Duodenal mucosa (tissue), 2 donors: ENCODE results near the gene COL5A1.
"Not testable (repeated sequence)": the region's sequence is repeated elsewhere in the genome, so short reads cannot be mapped to it uniquely, and the experiment has no call there.

Experiments used
- H3K27ac ChIP-seq: one replicate; pipeline ENCODE4 v1.7.0; 2013; ENCODE audit warnings: low read depth, low read length
- H3K27me3 ChIP-seq, 2 donors: one replicate each; pipeline ENCODE4 v1.7.0; 2013; ENCODE audit warnings: low read length in 2 of 2, control low read depth in 1 of 2; ENCODE audit not compliant: insufficient read depth in 2 of 2, control insufficient read depth in 1 of 2
- H3K36me3 ChIP-seq, 2 donors: one replicate each; pipeline ENCODE4 v1.7.0; 2013; ENCODE audit warnings: low read length in 2 of 2, control low read depth in 1 of 2; ENCODE audit not compliant: insufficient read depth in 2 of 2, control insufficient read depth in 1 of 2
- H3K4me1 ChIP-seq, 2 donors: one replicate each; pipeline ENCODE4 v1.7.0; 2013; ENCODE audit warnings: low read length in 2 of 2, control low read depth in 1 of 2; ENCODE audit not compliant: insufficient read depth in 2 of 2, control insufficient read depth in 1 of 2
- H3K4me3 ChIP-seq, 2 donors: one replicate each; pipeline ENCODE4 v1.7.0; 2013; ENCODE audit warnings: low read length in 2 of 2, low read depth in 1 of 2
- H3K9ac ChIP-seq, 2 donors: one replicate each; pipeline ENCODE4 v1.7.0; 2013; ENCODE audit warnings: low read length in 2 of 2, low read depth in 1 of 2
- H3K9me3 ChIP-seq, 2 donors: one replicate each; pipeline ENCODE4 v1.7.0; 2013; ENCODE audit warnings: low read length in 2 of 2, control low read depth in 1 of 2; ENCODE audit not compliant: control insufficient read depth in 1 of 2

The COL5A1 gene

GRCh38 chr9:134699343-134699740, 57.7 kb downstream of the COL5A1 start:
- Histone ChIP-seq H3K27ac (no peak overlapping the region), H3K9ac (no peak overlapping the region), H3K9me3 (no peaks in the 10 kb centered on the region), H3K4me1 (peaks cover 0 to 3% of the 10 kb centered on the region in 2 donors), H3K27me3 (no peaks in the 10 kb centered on the region), H3K4me3 (no peak overlapping the region), H3K36me3 (no peaks in the 10 kb centered on the region)

- no peaks in the 10 kb centered on the region for H3K9me3 ChIP-seq
- H3K27me3 ChIP-seq = no peaks in the 10 kb centered on the region
- H3K36me3 ChIP-seq = no peaks in the 10 kb centered on the region
- no peak overlapping the region for H3K9ac ChIP-seq
- H3K27ac ChIP-seq = no peak overlapping the region
- H3K4me1 ChIP-seq = peaks cover 0 to 3% of the 10 kb centered on the region in 2 donors
- no peak overlapping the region for H3K4me3 ChIP-seq
Observed at GRCh38 chr9:134700636-134701350, 59.2 kb downstream of the COL5A1 start.

GRCh38 chr9:134701581-134702259, 60.1 kb downstream of the COL5A1 start:
- Histone ChIP-seq H3K9ac (no peak overlapping the region), H3K4me1 (peaks cover 0 to 8% of the 10 kb centered on the region in 2 donors)

GRCh38 chr9:134702291-134702690, 60.7 kb downstream of the COL5A1 start:
- no peaks in the 10 kb centered on the region for H3K27me3 ChIP-seq
- H3K4me3 ChIP-seq = no peak overlapping the region
- peaks cover 0 to 9% of the 10 kb centered on the region in 2 donors for H3K4me1 ChIP-seq
- H3K9me3 ChIP-seq = no peaks in the 10 kb centered on the region
- H3K27ac ChIP-seq = no peak overlapping the region
- no peaks in the 10 kb centered on the region for H3K36me3 ChIP-seq
- no peak overlapping the region for H3K9ac ChIP-seq

More at GRCh38 chr9:134701581-134702259, 60.1 kb downstream of the COL5A1 start:
- Histone ChIP-seq H3K36me3 (no peaks in the 10 kb centered on the region), H3K4me3 (no peak overlapping the region), H3K9me3 (no peaks in the 10 kb centered on the region), H3K27ac (no peak overlapping the region), H3K27me3 (no peaks in the 10 kb centered on the region)

DNA sequence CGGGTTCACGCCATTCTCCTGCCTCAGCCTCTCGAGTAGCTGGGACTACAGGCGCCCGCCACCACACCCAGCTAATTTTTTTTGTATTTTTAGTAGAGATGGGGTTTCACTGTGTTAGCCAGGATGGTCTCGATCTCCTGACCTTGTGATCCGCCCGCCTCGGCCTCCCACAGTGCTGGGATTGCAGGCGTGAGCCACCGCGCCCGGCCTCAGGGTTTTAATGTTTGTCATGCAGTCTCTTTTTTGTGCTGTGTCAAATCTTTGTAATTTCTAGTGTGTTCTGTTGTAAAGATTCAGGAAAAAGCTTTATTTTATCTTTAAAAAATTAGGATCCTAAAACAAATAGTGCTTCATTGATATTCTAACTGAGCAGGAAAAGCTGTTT, 62.1 kb downstream of the COL5A1 start:
- not testable (repeated sequence) for H3K4me3 ChIP-seq, H3K27me3 ChIP-seq, H3K4me1 ChIP-seq, H3K9ac ChIP-seq, H3K36me3 ChIP-seq, H3K27ac ChIP-seq, H3K9me3 ChIP-seq

- H3K36me3 ChIP-seq = no peaks in the 10 kb centered on the region
- no peak overlapping the region for H3K4me3 ChIP-seq
- H3K27ac ChIP-seq = no peak overlapping the region
- no peak overlapping the region for H3K9ac ChIP-seq
- H3K4me1 ChIP-seq = peaks cover 0 to 6% of the 10 kb centered on the region in 2 donors
- no peaks in the 10 kb centered on the region for H3K27me3 ChIP-seq
- H3K9me3 ChIP-seq = no peaks in the 10 kb centered on the region
Observed at GRCh38 chr9:134704498-134704897, 62.9 kb downstream of the COL5A1 start.

- H3K27ac ChIP-seq = no peak overlapping the region
Observed at GRCh38 chr9:134705786-134706185, 64.2 kb downstream of the COL5A1 start.

DNA sequence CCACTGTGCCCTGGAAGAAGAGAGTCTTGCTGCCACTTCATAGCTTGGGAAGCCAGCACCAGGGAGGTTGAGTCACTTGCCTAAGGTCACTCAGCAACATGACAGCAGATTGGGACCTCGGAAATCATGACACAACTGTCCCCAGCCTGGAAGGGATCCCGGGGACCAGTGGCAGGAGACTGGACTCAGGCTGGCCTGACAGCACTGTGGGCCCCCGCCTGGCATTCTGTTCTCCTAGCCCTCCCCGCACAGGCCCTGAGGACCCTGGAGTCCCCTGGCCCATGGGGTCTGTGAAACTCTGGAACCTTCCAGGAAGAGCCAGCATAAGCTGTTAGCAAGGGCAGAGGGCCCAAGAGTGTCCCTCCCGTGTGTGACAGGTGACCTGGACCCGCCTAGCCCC, 64.9 kb downstream of the COL5A1 start:
- Histone ChIP-seq H3K27ac (no peak overlapping the region), H3K36me3 (no peaks in the 10 kb centered on the region), H3K4me1 (peaks cover 0 to 6% of the 10 kb centered on the region in 2 donors), H3K27me3 (no peaks in the 10 kb centered on the region), H3K9ac (no peak overlapping the region), H3K4me3 (no peak overlapping the region), H3K9me3 (no peaks in the 10 kb centered on the region)

More at GRCh38 chr9:134705786-134706185, 64.2 kb downstream of the COL5A1 start:
- no peak overlapping the region for H3K4me3 ChIP-seq
- peaks cover 0 to 6% of the 10 kb centered on the region in 2 donors for H3K4me1 ChIP-seq
- H3K27me3 ChIP-seq = no peaks in the 10 kb centered on the region
- H3K9me3 ChIP-seq = no peaks in the 10 kb centered on the region
- no peak overlapping the region for H3K9ac ChIP-seq
- no peaks in the 10 kb centered on the region for H3K36me3 ChIP-seq

DNA sequence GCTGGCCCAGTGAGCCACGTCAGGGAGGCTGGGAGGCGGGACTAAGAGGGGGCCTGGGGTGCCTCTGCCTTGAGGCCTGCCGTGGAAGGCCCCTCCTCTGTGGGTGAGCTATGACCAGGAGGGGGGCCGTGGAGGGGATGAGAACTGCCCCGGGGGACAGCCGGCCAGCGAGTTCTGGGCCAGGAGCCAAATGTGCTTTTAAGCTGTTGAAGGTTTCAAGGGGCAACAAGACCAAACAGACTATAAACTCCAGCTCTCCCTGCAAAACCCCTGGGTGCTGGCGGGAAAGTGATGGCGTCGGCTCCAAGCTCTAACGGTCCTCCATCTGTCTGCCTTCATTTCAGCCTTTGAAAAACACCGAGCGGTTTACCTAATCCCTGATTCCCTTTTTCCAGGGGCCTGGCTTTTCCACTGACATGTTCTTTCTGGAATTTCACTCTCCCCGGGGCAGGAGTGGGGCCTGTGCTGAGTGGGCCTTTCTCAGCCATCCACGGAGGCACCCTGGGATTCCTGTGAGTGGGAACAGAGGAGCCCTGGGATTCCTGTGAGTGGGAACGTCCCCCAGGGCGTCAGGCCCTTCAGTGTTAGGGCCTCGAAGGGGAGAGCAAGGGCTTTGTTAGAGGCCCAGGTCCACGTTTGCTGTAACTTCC, 65.6 kb downstream of the COL5A1 start:
- Histone ChIP-seq H3K36me3 (no peaks in the 10 kb centered on the region), H3K27me3 (no peaks in the 10 kb centered on the region), H3K9ac (no peak overlapping the region), H3K4me3 (no peak overlapping the region), H3K27ac (peak overlapping the region; percentile 10), H3K4me1 (peaks cover 0 to 6% of the 10 kb centered on the region in 2 donors), H3K9me3 (no peaks in the 10 kb centered on the region)
